ENCODE results near the gene ATOH1.
A peak's percentile ranks its signal among the peaks of the same experiment; 100 is the strongest.

The ATOH1 gene

DNA sequence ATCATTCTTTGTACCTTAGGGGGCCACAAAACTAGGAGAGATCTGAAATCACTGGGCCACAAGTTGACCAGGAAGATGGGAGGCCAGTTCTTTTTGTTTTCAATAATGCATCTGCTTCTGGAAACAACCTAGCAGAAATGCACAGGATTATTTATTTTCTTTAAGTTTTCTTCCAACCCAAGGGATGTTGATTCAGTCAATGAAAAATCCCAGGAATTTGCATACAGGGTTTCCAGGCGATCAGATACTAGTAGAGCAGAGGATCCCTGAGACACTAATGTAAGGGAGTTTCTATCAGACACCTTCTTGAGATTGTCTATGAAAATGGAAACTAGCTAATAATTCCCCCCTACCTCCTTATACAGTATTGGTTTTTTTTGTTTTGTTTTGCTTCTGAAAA lies 7.4 kb downstream of the ATOH1 start:
- DNase-seq (ENCODE audit: low spot score) = no peak

DNA sequence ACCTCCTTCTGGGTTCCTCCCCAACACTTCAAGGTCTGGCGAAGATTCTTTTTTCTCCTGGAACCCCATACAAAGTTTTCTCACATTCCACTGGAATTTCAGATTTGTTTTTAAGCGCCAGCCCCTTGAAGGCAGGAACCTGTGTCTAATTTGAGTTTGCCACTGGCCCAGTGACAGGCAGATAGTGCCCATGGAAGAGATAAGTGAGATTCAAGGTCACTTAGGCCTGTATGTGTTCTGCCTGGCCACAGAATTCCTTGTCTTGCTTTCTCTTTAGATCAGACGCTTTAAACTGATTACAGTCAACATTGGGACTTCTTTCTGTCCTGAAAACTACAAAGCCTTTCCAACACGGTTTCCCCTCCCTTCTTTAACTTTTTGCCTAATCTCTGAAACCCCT lies 11.2 kb downstream of the ATOH1 start:
- DNase-seq (ENCODE audit: low spot score) = no peak

- DNase-seq (ENCODE audit: low spot score) = no peak
Observed at GRCh38 chr4:93841803-93842345, 13.3 kb downstream of the ATOH1 start.

DNA sequence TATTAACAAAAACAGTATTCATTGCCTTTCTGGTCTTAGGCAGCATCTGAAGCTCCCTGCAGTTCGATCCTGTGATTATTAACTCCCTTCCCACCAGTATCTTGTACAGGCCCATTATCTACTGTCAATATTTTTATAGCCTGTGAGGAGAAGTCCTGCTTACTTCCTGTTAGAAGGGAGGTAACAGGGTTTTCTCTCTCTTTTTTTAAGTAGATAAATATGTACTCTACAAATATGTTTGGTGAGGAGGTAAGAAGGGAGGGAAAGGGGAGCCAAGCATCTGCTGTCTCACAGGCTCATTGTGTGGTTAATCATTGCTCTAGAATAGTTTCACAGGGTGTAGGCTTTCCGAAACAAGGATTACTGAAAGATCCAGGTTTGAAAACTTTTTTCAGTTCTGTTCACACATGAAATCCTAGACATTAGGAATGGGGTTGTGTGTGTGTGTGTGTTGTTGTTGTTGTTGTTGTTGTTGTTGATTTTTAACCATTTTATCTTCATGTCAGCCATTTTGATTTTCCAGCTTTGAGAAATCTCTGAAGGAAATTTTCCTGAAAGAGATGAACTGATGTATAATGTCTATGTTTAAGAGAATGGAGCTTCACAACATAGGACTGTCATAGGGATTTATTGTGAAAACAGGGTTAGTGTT lies 14.2 kb downstream of the ATOH1 start:
- DNase-seq (ENCODE audit: low spot score) = no peak

DNA sequence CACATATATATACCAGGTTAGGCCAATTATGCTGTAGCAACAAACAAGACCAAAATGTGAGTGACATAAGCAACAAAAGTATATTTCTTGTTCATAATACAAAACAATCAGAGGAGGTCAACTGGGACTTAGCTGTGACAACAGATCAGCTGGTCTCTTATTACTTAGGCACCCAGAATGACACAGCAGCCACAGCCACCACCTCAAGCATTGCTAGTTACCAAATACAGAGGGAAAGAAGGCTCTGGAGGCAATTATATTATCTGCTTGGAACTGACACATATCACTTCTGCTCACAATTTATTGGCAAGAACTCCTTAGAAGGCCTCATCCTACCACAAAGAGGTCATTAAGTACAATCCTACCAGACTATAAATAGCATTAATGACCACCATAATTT lies 15.2 kb downstream of the ATOH1 start:
- no peak for DNase-seq (ENCODE audit: low spot score)

DNA sequence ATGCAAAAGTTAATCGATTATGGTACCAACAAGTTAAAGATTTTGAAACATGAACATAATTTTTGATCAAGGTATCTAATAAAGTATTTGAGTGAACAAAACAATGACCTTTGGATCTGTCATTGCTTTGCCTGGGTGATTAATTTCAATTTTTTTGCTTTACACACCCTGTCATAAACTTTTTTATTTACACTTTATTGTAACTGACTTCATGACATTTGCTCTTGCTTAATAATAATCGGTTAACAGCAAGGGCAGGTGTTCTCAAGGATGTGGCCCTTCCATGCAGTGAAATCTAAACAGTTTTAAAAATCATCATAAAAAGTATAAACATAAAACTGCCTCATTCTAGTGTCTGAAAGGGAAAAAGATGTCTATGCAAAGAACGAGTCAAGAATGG lies 24.1 kb downstream of the ATOH1 start:
- DNase-seq (ENCODE audit: low spot score) = no peak

DNA sequence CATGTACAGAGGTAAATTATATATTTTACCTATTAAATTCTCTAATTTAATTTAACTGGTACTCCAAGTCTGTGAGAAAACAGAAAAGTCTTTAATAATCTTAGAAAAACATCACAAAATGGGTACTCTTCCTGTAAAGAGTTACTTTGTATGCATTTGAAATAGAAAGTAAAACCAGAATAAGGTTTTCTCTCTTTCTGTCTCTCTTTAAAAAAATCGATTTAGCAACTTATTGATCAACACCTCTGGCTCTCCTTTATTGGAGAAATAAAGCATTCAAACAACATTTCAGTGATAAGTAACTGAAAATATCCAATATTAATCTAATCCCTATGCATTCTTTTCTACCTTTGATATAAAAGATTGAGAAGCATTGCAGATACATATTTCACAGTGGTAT lies 27.4 kb downstream of the ATOH1 start:
- no peak for DNase-seq (ENCODE audit: low spot score)

GRCh38 chr4:93865650-93866049 lies 37.1 kb downstream of the ATOH1 start:
- DNase-seq (ENCODE audit: low spot score) = peak; percentile 16

GRCh38 chr4:93867416-93868001 lies 39.0 kb downstream of the ATOH1 start:
- no peak for DNase-seq (ENCODE audit: low spot score)

GRCh38 chr4:93870876-93871458 lies 42.4 kb downstream of the ATOH1 start:
- DNase-seq (ENCODE audit: low spot score) = no peak

GRCh38 chr4:93876754-93877153 lies 48.2 kb downstream of the ATOH1 start:
- DNase-seq (ENCODE audit: low spot score) = no peak

DNA sequence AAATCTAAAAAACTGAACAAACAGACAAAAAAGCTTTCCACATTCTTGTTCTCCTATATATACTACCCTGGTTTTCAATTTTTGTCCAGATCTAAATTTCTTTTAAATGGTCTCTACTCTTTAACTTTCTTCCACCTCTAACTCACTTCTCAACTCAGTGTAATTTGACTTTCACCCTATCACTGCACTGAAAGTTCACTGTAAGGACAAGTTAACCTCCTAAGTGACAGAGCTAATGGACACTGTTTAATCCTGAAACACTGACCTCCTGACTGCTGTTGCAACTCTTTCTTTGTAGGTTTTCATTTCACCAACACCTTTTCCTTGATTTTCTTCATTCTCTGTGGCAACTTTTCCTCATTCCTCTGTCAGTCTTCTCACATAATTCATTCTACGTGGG lies 50.0 kb downstream of the ATOH1 start:
- no peak for DNase-seq (ENCODE audit: low spot score)

- DNase-seq (ENCODE audit: low spot score) = no peak
Observed at GRCh38 chr4:93879919-93880318, 51.4 kb downstream of the ATOH1 start.
